HepG2 (cell line): ENCODE measurements around the gene PLEKHG7. TPM values are rescaled to one million over a fixed set of nuclear protein-coding genes. Genes with fewer than 3 reads are reported as not detected.
A peak's percentile ranks its signal among the peaks of the same experiment; 100 is the strongest.

ENCODE experiments used
- GZF1 ChIP-seq: sonication (generic); formaldehyde crosslinking; IDR thresholded peaks from 2 replicates; pipeline ENCODE4 v1.5.1; 2020; ENCODE audit warnings: mild to moderate bottlenecking, missing genetic modification reagents
- HNF4G ChIP-seq, 2 experiments: sonication (generic) in 1 of 2; formaldehyde crosslinking in 1 of 2; IDR thresholded peaks; 2 replicates each; pipeline versions ENCODE4 v1.4.0 to v1.6.1; 2011 to 2020; ENCODE audit warnings: borderline replicate concordance in 2 of 2, low read depth in 2 of 2, mild to moderate bottlenecking in 2 of 2, low read length in 1 of 2, missing genetic modification reagents in 1 of 2, moderate library complexity in 1 of 2
- KDM2A ChIP-seq: sonication (generic); formaldehyde crosslinking; IDR thresholded peaks from 2 replicates; pipeline ENCODE4 v1.4.0; 2020; ENCODE audit warnings: low read depth, missing genetic modification reagents, borderline replicate concordance
- KLF6 ChIP-seq: IDR thresholded peaks from 2 replicates; pipeline ENCODE4 v1.8.0; 2016; ENCODE audit warnings: missing biosample characterization, missing genetic modification reagents
- MIER3 ChIP-seq: IDR thresholded peaks from 2 replicates; pipeline ENCODE4 v1.6.1; 2016; ENCODE audit warnings: missing compliant biosample characterization, borderline replicate concordance
- MXD4 ChIP-seq: IDR thresholded peaks from 2 replicates; pipeline ENCODE4 v1.6.1; 2016; ENCODE audit warnings: mild to moderate bottlenecking, missing biosample characterization, missing genetic modification reagents
- NBN ChIP-seq: fragments of 450-650 bp; conservative IDR thresholded peaks from 2 replicates; pipeline ENCODE4 v1.6.1; 2017
- NRL ChIP-seq: sonication (generic); formaldehyde crosslinking; IDR thresholded peaks from 2 replicates; pipeline ENCODE4 v1.5.0; 2020; ENCODE audit warnings: missing genetic modification reagents, mild to moderate bottlenecking, moderate library complexity, borderline replicate concordance
- RCOR2 ChIP-seq: IDR thresholded peaks from 2 replicates; pipeline ENCODE4 v1.6.1; 2016; ENCODE audit warnings: missing biosample characterization, missing genetic modification reagents
- TBL1XR1 ChIP-seq: fragments of 150-350 bp; IDR thresholded peaks from 2 replicates; pipeline ENCODE4 v1.6.1; 2014; ENCODE audit warnings: borderline replicate concordance, low read length; ENCODE audit not compliant: partially characterized antibody
- TFDP2 ChIP-seq: sonication (generic); formaldehyde crosslinking; IDR thresholded peaks from 2 replicates; pipeline ENCODE4 v1.4.0; 2020; ENCODE audit warnings: missing genetic modification reagents
- TGIF2 ChIP-seq: IDR thresholded peaks from 2 replicates; pipeline ENCODE4 v1.6.1; 2016; ENCODE audit warnings: control low read depth, missing compliant biosample characterization
- THAP11 ChIP-seq: IDR thresholded peaks from 2 replicates; pipeline ENCODE4 v1.6.1; 2016; ENCODE audit warnings: missing biosample characterization, missing genetic modification reagents
- ZIK1 ChIP-seq: sonication (generic); formaldehyde crosslinking; IDR thresholded peaks from 2 replicates; pipeline ENCODE4 v1.5.0; 2020; ENCODE audit warnings: mild to moderate bottlenecking, low read depth, missing genetic modification reagents, borderline replicate concordance
- ZNF337 ChIP-seq: sonication (generic); formaldehyde crosslinking; IDR thresholded peaks from 2 replicates; pipeline ENCODE4 v1.5.1; 2020; ENCODE audit warnings: missing genetic modification reagents, low read depth, mild to moderate bottlenecking, borderline replicate concordance
- ZNF546 ChIP-seq: sonication (generic); formaldehyde crosslinking; conservative IDR thresholded peaks from 2 replicates; pipeline ENCODE4 v1.8.1; 2023; ENCODE audit warnings: mild to moderate bottlenecking, missing genetic modification reagents
- ZNF768 ChIP-seq: sonication (generic); formaldehyde crosslinking; IDR thresholded peaks from 2 replicates; pipeline ENCODE4 v1.4.0; 2020; ENCODE audit warnings: missing genetic modification reagents
- polyA plus RNA-seq, 8 experiments: library from polyadenylated mRNA; depleted of rRNA in 3 of 8; stranded (reverse) in 7 of 8; unstranded in 1 of 8; fragments of >200 nt; fragmentation: Illumina TruSeq in 4 of 8; extraction: Trizol in 4 of 8; gene quantifications; 2 replicates each; pipeline versions ENCODE4 v1.2.1 to v1.2.3, GENCODE V29; 2011 to 2016; ENCODE audit warnings: low read depth in 4 of 8, missing spikeins in 1 of 8, mixed read lengths in 1 of 8; ENCODE audit not compliant: insufficient read depth in 1 of 8
- total RNA-seq, 5 experiments: library from RNA; depleted of rRNA; stranded (reverse); fragments of >200 nt; fragmentation: Illumina TruSeq; extraction: Trizol; gene quantifications; 2 replicates each; pipeline ENCODE4 v1.2.3, GENCODE V29; 2016; ENCODE audit warnings: low read depth in 1 of 5
- TF ChIP-seq, protein P1 (sequence below): IDR thresholded peaks from 2 replicates; pipeline ENCODE4 v1.6.1; 2012; ENCODE audit warnings: low read depth, low read length, improper control_type of control experiment
- TF ChIP-seq, protein P2 (sequence below): sonication (generic); formaldehyde crosslinking; IDR thresholded peaks from 2 replicates; pipeline ENCODE4 v1.4.0; 2020; ENCODE audit warnings: missing genetic modification reagents, borderline replicate concordance
- TF ChIP-seq, protein P3 (sequence below): sonication (generic); formaldehyde crosslinking; conservative IDR thresholded peaks from 2 replicates; pipeline ENCODE4 v1.4.0; 2020; ENCODE audit warnings: mild to moderate bottlenecking, missing genetic modification reagents, moderate library complexity
- TF ChIP-seq, protein P4 (sequence below): sonication (generic); formaldehyde crosslinking; IDR thresholded peaks from 2 replicates; pipeline ENCODE4 v1.8.1; 2023; ENCODE audit warnings: mild to moderate bottlenecking, missing genetic modification reagents

Gene PLEKHG7
- total and polyA plus RNA-seq, 2 of the 13 experiments (the other 11 are each of a cell fraction or from before 2014, with no cell fraction given) = not detected

GRCh38 chr12:92784797-92785562 is 82.2 kb downstream of the PLEKHG7 start (continued):
- TF ChIP-seq, protein P1, sequence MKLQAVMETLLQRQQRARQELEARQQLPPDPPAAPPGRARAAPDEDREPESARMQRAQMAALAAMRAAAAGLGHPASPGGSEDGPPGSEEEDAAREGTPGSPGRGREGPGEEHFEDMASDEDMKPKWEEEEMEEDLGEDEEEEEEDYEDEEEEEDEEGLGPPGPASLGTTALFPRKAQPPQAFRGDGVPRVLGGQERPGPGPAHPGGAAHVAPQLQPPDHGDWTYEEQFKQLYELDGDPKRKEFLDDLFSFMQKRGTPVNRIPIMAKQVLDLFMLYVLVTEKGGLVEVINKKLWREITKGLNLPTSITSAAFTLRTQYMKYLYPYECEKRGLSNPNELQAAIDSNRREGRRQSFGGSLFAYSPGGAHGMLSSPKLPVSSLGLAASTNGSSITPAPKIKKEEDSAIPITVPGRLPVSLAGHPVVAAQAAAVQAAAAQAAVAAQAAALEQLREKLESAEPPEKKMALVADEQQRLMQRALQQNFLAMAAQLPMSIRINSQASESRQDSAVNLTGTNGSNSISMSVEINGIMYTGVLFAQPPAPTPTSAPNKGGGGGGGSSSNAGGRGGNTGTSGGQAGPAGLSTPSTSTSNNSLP = peak; percentile 48; the same call in 1 of the 2 replicates
- TF ChIP-seq HNF4G (IDR thresholded peaks at IDR 0.05; ENCODE audit: borderline replicate concordance, low read depth, low read length) (no peak), HNF4G (CRISPR knock-in tag; IDR thresholded peaks at IDR 0.05; ENCODE audit: borderline replicate concordance, low read depth) (no peak), THAP11 (CRISPR knock-in tag) (peak; percentile 47; the same call in 1 of the 2 replicates), TGIF2 (CRISPR knock-in tag) (peak; percentile 100), ZIK1 (CRISPR knock-in tag) (no peak), TBL1XR1 (no peak), MXD4 (CRISPR knock-in tag) (peak; percentile 95), NBN (no peak), MIER3 (0 out of 2 replicates have a peak, but pooled peaks have one; percentile 43), GZF1 (0 out of 2 replicates have a peak, but pooled peaks have one; percentile 34), NRL (CRISPR knock-in tag) (no peak), KLF6 (CRISPR knock-in tag) (no peak), ZNF337 (no peak), ZNF768 (no peak), KDM2A (no peak), ZNF546 (CRISPR knock-in tag) (no peak), RCOR2 (CRISPR knock-in tag) (no peak), TFDP2 (no peak)
- TF ChIP-seq, protein P2, sequence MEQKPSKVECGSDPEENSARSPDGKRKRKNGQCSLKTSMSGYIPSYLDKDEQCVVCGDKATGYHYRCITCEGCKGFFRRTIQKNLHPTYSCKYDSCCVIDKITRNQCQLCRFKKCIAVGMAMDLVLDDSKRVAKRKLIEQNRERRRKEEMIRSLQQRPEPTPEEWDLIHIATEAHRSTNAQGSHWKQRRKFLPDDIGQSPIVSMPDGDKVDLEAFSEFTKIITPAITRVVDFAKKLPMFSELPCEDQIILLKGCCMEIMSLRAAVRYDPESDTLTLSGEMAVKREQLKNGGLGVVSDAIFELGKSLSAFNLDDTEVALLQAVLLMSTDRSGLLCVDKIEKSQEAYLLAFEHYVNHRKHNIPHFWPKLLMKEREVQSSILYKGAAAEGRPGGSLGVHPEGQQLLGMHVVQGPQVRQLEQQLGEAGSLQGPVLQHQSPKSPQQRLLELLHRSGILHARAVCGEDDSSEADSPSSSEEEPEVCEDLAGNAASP (CRISPR knock-in tag) = no peak
- TF ChIP-seq, protein P3, sequence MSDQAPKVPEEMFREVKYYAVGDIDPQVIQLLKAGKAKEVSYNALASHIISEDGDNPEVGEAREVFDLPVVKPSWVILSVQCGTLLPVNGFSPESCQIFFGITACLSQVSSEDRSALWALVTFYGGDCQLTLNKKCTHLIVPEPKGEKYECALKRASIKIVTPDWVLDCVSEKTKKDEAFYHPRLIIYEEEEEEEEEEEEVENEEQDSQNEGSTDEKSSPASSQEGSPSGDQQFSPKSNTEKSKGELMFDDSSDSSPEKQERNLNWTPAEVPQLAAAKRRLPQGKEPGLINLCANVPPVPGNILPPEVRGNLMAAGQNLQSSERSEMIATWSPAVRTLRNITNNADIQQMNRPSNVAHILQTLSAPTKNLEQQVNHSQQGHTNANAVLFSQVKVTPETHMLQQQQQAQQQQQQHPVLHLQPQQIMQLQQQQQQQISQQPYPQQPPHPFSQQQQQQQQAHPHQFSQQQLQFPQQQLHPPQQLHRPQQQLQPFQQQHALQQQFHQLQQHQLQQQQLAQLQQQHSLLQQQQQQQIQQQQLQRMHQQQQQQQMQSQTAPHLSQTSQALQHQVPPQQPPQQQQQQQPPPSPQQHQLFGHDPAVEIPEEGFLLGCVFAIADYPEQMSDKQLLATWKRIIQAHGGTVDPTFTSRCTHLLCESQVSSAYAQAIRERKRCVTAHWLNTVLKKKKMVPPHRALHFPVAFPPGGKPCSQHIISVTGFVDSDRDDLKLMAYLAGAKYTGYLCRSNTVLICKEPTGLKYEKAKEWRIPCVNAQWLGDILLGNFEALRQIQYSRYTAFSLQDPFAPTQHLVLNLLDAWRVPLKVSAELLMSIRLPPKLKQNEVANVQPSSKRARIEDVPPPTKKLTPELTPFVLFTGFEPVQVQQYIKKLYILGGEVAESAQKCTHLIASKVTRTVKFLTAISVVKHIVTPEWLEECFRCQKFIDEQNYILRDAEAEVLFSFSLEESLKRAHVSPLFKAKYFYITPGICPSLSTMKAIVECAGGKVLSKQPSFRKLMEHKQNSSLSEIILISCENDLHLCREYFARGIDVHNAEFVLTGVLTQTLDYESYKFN (CRISPR knock-in tag) = no peak
- TF ChIP-seq, protein P4, sequence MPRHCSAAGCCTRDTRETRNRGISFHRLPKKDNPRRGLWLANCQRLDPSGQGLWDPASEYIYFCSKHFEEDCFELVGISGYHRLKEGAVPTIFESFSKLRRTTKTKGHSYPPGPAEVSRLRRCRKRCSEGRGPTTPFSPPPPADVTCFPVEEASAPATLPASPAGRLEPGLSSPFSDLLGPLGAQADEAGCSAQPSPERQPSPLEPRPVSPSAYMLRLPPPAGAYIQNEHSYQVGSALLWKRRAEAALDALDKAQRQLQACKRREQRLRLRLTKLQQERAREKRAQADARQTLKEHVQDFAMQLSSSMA (CRISPR knock-in tag) = no peak
